ENCODE measurements around the gene EEFSEC. TPM values are rescaled to one million over a fixed set of nuclear protein-coding genes. Genes with fewer than 3 reads are reported as not detected.

Gene EEFSEC
- total and polyA plus RNA-seq, 2 of the 4 experiments (the other 2 are of a cell fraction): 4.5 to 9.3 TPM

DNA sequence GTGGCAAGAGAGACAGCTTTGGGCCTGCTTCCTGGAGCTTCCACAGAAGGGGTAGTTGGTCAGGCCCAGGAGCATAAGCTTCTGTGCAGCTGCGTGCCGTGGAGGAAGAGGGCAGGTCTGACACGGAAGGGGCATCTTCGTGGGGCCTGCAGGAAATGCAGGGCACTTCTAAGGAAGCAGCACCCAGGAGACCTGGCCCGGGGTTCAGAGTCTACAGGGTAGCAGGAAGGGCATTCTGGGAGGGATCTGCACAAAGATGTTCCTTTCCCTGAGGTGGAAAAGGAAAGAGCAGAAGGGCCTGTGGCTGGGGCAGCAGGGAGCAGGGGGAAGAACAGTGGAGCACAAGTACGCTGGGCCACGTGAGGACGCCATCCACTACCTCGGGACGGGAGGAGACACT is 228.3 kb downstream of the EEFSEC start:
- H2BK120ac ChIP-seq (ENCODE audit: low read depth, low read length): no peak overlapping the region
- H3K9me1 ChIP-seq (ENCODE audit: insufficient read depth, low read length): peaks cover 23% of the 10 kb centered on the region
- no peak for DNase-seq
- no peak overlapping the region for H3K4me2 ChIP-seq (ENCODE audit: low read depth, low read length)
- no peak overlapping the region for H2BK5ac ChIP-seq (ENCODE audit: low read depth, low read length, poor library complexity, severe bottlenecking)
- POLR2A ChIA-PET (ENCODE audit: unreplicated experiment): no interaction called here
- H3K56ac ChIP-seq (ENCODE audit: extremely low read depth, insufficient read depth, low read length): no peak overlapping the region
- no peak overlapping the region for H3K27ac ChIP-seq (ENCODE audit: insufficient read depth, low read length)
- no peak overlapping the region for H2AK5ac ChIP-seq (ENCODE audit: low read depth, low read length)
- H3K4me3 ChIP-seq (ENCODE audit: insufficient read depth, low read depth, low read length): no peak overlapping the region
- peaks cover 22% of the 10 kb centered on the region for H3K4me1 ChIP-seq (ENCODE audit: control insufficient read depth, insufficient read depth, low read length)
- no peak overlapping the region for H3K18ac ChIP-seq (ENCODE audit: low read depth, low read length)
- WGBS, 2 experiments (ENCODE audit: extremely low coverage in 2 of 2, insufficient read length in 1 of 2): 84% methylated on average over 3 of the region's 10 CpGs; no CpG with 5 or more reads in 1 of the 2 experiments
- H3K23ac ChIP-seq (ENCODE audit: low read depth, low read length): no peak overlapping the region
- no TSS peak for BruUV-seq (replicated peaks)
- H2BK15ac ChIP-seq (ENCODE audit: low read depth, low read length): no peak overlapping the region
- dilution Hi-C loops (cut with HindIII; ENCODE audit: low sequenced_read_pairs, unreplicated experiment): no loop called here
- no peak overlapping the region for H2BK20ac ChIP-seq (ENCODE audit: low read depth, low read length)
- H3K36me3 ChIP-seq (ENCODE audit: control insufficient read depth, insufficient read depth, low read length): no peaks in the 10 kb centered on the region
- no peak overlapping the region for H3K4ac ChIP-seq (ENCODE audit: low read depth, low read length)
- no peak overlapping the region for H3K14ac ChIP-seq (replicated peaks; ENCODE audit: low read depth, low read length)
- in situ Hi-C loops (cut with MboI; ENCODE audit: low sequenced_read_pairs): no loop called here
- TF ChIP-seq, protein P1, sequence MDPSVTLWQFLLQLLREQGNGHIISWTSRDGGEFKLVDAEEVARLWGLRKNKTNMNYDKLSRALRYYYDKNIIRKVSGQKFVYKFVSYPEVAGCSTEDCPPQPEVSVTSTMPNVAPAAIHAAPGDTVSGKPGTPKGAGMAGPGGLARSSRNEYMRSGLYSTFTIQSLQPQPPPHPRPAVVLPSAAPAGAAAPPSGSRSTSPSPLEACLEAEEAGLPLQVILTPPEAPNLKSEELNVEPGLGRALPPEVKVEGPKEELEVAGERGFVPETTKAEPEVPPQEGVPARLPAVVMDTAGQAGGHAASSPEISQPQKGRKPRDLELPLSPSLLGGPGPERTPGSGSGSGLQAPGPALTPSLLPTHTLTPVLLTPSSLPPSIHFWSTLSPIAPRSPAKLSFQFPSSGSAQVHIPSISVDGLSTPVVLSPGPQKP (IDR thresholded peaks at IDR 0.05; ENCODE audit: borderline replicate concordance, low read depth, low read length): no peak
- TF ChIP-seq NFE2L2 (IDR thresholded peaks at IDR 0.05; ENCODE audit: low read depth, low read length): no peak
- TF ChIP-seq RCOR1 (IDR thresholded peaks at IDR 0.05; ENCODE audit: insufficient replicate concordance, low read length): no peak
- no peak for TF ChIP-seq SMC3 (IDR thresholded peaks at IDR 0.05; ENCODE audit: low read depth, low read length)
- no peak for TF ChIP-seq POLR2A (IDR thresholded peaks at IDR 0.05; ENCODE audit: low read depth, low read length)
- TF ChIP-seq CEBPB (IDR thresholded peaks at IDR 0.05; ENCODE audit: low read depth, low read length): no peak
- no peak for TF ChIP-seq MAFK (IDR thresholded peaks at IDR 0.05; ENCODE audit: low read depth, low read length)
- TF ChIP-seq, protein P2, sequence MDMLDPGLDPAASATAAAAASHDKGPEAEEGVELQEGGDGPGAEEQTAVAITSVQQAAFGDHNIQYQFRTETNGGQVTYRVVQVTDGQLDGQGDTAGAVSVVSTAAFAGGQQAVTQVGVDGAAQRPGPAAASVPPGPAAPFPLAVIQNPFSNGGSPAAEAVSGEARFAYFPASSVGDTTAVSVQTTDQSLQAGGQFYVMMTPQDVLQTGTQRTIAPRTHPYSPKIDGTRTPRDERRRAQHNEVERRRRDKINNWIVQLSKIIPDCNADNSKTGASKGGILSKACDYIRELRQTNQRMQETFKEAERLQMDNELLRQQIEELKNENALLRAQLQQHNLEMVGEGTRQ (IDR thresholded peaks at IDR 0.05; ENCODE audit: low read depth, low read length): no peak
- TF ChIP-seq CHD1 (IDR thresholded peaks at IDR 0.05; ENCODE audit: low read depth, low read length): no peak
- no peak for TF ChIP-seq MXI1 (IDR thresholded peaks at IDR 0.05; ENCODE audit: borderline replicate concordance, low read depth, low read length)
- no peak for TF ChIP-seq RAD21 (IDR thresholded peaks at IDR 0.05; ENCODE audit: low read length)
- TF ChIP-seq FOS (IDR thresholded peaks at IDR 0.05; ENCODE audit: low read depth, low read length): no peak
- TF ChIP-seq MAZ (IDR thresholded peaks at IDR 0.05; ENCODE audit: borderline replicate concordance, low read depth, low read length): no peak
- no peak overlapping the region for H2AFZ ChIP-seq (replicated peaks; ENCODE audit: low read length, poor library complexity)
- intact Hi-C loops (cut with micrococcal nuclease): no loop called here
- no peak for ATAC-seq (ENCODE audit: low read depth)
- no peak overlapping the region for H2AK9ac ChIP-seq (replicated peaks; ENCODE audit: low read depth, low read length, poor library complexity)
- no peak overlapping the region for H3K9ac ChIP-seq (ENCODE audit: low read depth, low read length)
- CTCF ChIA-PET: no interaction called here
- H3K79me1 ChIP-seq (ENCODE audit: low read depth in 1 of 2, low read length in 2 of 2): no peaks in the 10 kb centered on the region; a peak in 1 of 4 replicates
- no peak overlapping the region for H4K5ac ChIP-seq (ENCODE audit: low read depth, low read length)
- peaks cover 27% of the 10 kb centered on the region for H4K20me1 ChIP-seq (ENCODE audit: insufficient read depth, low read length)
- H4K8ac ChIP-seq (ENCODE audit: low read depth in 2 of 2, low read length in 2 of 2): no peak overlapping the region
- no peaks in the 10 kb centered on the region for H3K9me3 ChIP-seq (ENCODE audit: control insufficient read depth, insufficient read depth, low read length)
- no peak overlapping the region for H4K91ac ChIP-seq (ENCODE audit: insufficient read depth, low read depth, low read length)
- H3K27me3 ChIP-seq (ENCODE audit: control insufficient read depth, insufficient read depth, low read length): no peaks in the 10 kb centered on the region
